ENCODE results near the gene PDE3A. TPM values are rescaled to one million over a fixed set of nuclear protein-coding genes. Genes with fewer than 3 reads are reported as not detected.

The PDE3A gene
- total RNA-seq, 2 experiments from 2014 or later = not detected

- DNase-seq = no peak
- no peaks in the 10 kb centered on the region for H3K4me1 Mint-ChIP-seq (ENCODE audit: low read depth)
- no peak for TF ChIP-seq CTCF (IDR thresholded peaks at IDR 0.05)
- ChIA-PET POLR2A (no interaction called here), CTCF (no interaction called here)
- no peak overlapping the region for H3K4me3 Mint-ChIP-seq
- intact Hi-C loops (cut with micrococcal nuclease) = loop anchor here (10.0 kb wide), 1 partner anchor 524 kb away; no protein-coding TSS in a partner anchor
- H3K36me3 Mint-ChIP-seq (ENCODE audit: low read depth) = no peaks in the 10 kb centered on the region
- H3K27ac Mint-ChIP-seq = no peak overlapping the region
- H3K9me3 Mint-ChIP-seq = no peaks in the 10 kb centered on the region
- no peak for ATAC-seq
- no peaks in the 10 kb centered on the region for H3K27me3 Mint-ChIP-seq
Observed at GRCh38 chr12:20641106-20641505, 272.8 kb downstream of the PDE3A start.

- CTCF ChIA-PET = interaction anchor here (1.0 kb wide), 1 partner anchor 155 kb away, joined by 3 read pairs; no protein-coding TSS in a partner anchor
- ATAC-seq = no peak
- intact Hi-C loops (cut with micrococcal nuclease) = loop anchor here (10.0 kb wide), 1 partner anchor 521 kb away; no protein-coding TSS in a partner anchor
- H3K4me3 Mint-ChIP-seq = no peak overlapping the region
- H3K9me3 Mint-ChIP-seq = no peaks in the 10 kb centered on the region
- H3K27me3 Mint-ChIP-seq = no peaks in the 10 kb centered on the region
- no peaks in the 10 kb centered on the region for H3K36me3 Mint-ChIP-seq (ENCODE audit: low read depth)
- no peaks in the 10 kb centered on the region for H3K4me1 Mint-ChIP-seq (ENCODE audit: low read depth)
- DNase-seq = no peak
- no peak overlapping the region for H3K27ac Mint-ChIP-seq
- no peak for TF ChIP-seq CTCF (IDR thresholded peaks at IDR 0.05)
- POLR2A ChIA-PET = no interaction called here
Observed at GRCh38 chr12:20643822-20644221, 275.5 kb downstream of the PDE3A start.

GRCh38 chr12:20646239-20646827, 278.0 kb downstream of the PDE3A start:
- no peak overlapping the region for H3K27ac Mint-ChIP-seq
- ATAC-seq (no peak), DNase-seq (no peak)
- H3K27me3 Mint-ChIP-seq = no peaks in the 10 kb centered on the region
- H3K36me3 Mint-ChIP-seq (ENCODE audit: low read depth) = no peaks in the 10 kb centered on the region
- no peaks in the 10 kb centered on the region for H3K4me1 Mint-ChIP-seq (ENCODE audit: low read depth)
- intact Hi-C loops (cut with micrococcal nuclease) = loop anchor here (10.0 kb wide), 1 partner anchor 518 kb away; no protein-coding TSS in a partner anchor
- H3K9me3 Mint-ChIP-seq = no peaks in the 10 kb centered on the region
- CTCF ChIA-PET = no interaction called here
- POLR2A ChIA-PET = no interaction called here
- no peak overlapping the region for H3K4me3 Mint-ChIP-seq
- TF ChIP-seq CTCF (IDR thresholded peaks at IDR 0.05) = peak; percentile 54

GRCh38 chr12:20653871-20654270, 285.5 kb downstream of the PDE3A start:
- no peaks in the 10 kb centered on the region for H3K9me3 Mint-ChIP-seq
- ChIA-PET CTCF (no interaction called here), POLR2A (no interaction called here)
- H3K4me3 Mint-ChIP-seq = no peak overlapping the region
- DNase-seq = no peak
- H3K27ac Mint-ChIP-seq = no peak overlapping the region
- intact Hi-C loops (cut with micrococcal nuclease) = no loop called here
- no peaks in the 10 kb centered on the region for H3K36me3 Mint-ChIP-seq (ENCODE audit: low read depth)
- TF ChIP-seq CTCF (IDR thresholded peaks at IDR 0.05) = no peak
- ATAC-seq = no peak
- no peaks in the 10 kb centered on the region for H3K27me3 Mint-ChIP-seq
- H3K4me1 Mint-ChIP-seq (ENCODE audit: low read depth) = no peaks in the 10 kb centered on the region

- ATAC-seq (no peak), DNase-seq (no peak)
- Mint-ChIP-seq H3K27me3 (no peaks in the 10 kb centered on the region), H3K4me3 (no peak overlapping the region), H3K9me3 (peaks cover 9% of the 10 kb centered on the region), H3K27ac (no peak overlapping the region), H3K36me3 (ENCODE audit: low read depth) (no peaks in the 10 kb centered on the region), H3K4me1 (ENCODE audit: low read depth) (no peaks in the 10 kb centered on the region)
- POLR2A ChIA-PET = no interaction called here
- TF ChIP-seq CTCF (IDR thresholded peaks at IDR 0.05) = no peak
- CTCF ChIA-PET = no interaction called here
- intact Hi-C loops (cut with micrococcal nuclease) = no loop called here
Observed at GRCh38 chr12:20656600-20656999, 288.3 kb downstream of the PDE3A start.
